Ectodermal cell (in vitro differentiated cells): ENCODE data around the gene ACTMAP.
"Not testable (repeated sequence)": the region's sequence is repeated elsewhere in the genome, so short reads cannot be mapped to it uniquely, and the experiment has no call there.

ENCODE experiments used
- H3K27ac ChIP-seq: 2 replicates; pipeline ENCODE4 v1.7.0; 2013; ENCODE audit warnings: mild to moderate bottlenecking, low read depth, low read length; ENCODE audit not compliant: insufficient read depth, poor library complexity, severe bottlenecking
- H3K27me3 ChIP-seq: 2 replicates; pipeline ENCODE4 v1.7.0; 2013; ENCODE audit warnings: mild to moderate bottlenecking, low read length; ENCODE audit not compliant: insufficient read depth, control insufficient read depth, poor library complexity, severe bottlenecking
- H3K36me3 ChIP-seq: one replicate; pipeline ENCODE4 v1.7.0; 2013; ENCODE audit warnings: low read length; ENCODE audit not compliant: control insufficient read depth, insufficient read depth
- H3K4me1 ChIP-seq: one replicate; pipeline ENCODE4 v1.7.0; 2013; ENCODE audit warnings: low read length; ENCODE audit not compliant: control insufficient read depth, insufficient read depth
- H3K4me3 ChIP-seq: 2 replicates; pipeline ENCODE4 v1.7.0; 2013; ENCODE audit warnings: low read depth, low read length, control low read depth; ENCODE audit not compliant: insufficient read depth
- H3K9me3 ChIP-seq: 2 replicates; pipeline ENCODE4 v1.7.0; 2013; ENCODE audit warnings: mild to moderate bottlenecking, low read length, moderate library complexity; ENCODE audit not compliant: control insufficient read depth
- WGBS, 2 experiments: methylation state at CpG; one replicate each; pipeline ENCODE4 v1.1.7; 2013; ENCODE audit warnings: missing lambda C conversion rate in 2 of 2; 5-methylcytosine and 5-hydroxymethylcytosine counted together

The ACTMAP gene

GRCh38 chr19:40775632-40776022 is 25.4 kb upstream of the ACTMAP start:
- no peaks in the 10 kb centered on the region for H3K4me1 ChIP-seq
- H3K9me3 ChIP-seq, result no peaks in the 10 kb centered on the region
- WGBS, 2 experiments, result 90 to 97% methylated on average over 10 of the region's 10 CpGs
- H3K27ac ChIP-seq, result no peak overlapping the region
- H3K4me3 ChIP-seq, result no peak overlapping the region
- no peaks in the 10 kb centered on the region for H3K36me3 ChIP-seq
- no peaks in the 10 kb centered on the region for H3K27me3 ChIP-seq

GRCh38 chr19:40774916-40775631 is 24.8 kb upstream of the ACTMAP start, which contains the start of gene MIA:
Gene MIA (plus strand): TSS chr19:40775521. CDS start chr19:40775543, 22 bp downstream.
- no peaks in the 10 kb centered on the region for H3K9me3 ChIP-seq
- WGBS, 2 experiments, result 84 to 89% methylated on average over 9 of the region's 9 CpGs
- no peak within 1 kb of the TSS for H3K27ac ChIP-seq
- H3K4me3 ChIP-seq, result no peak within 1 kb of the TSS
- no peaks in the 10 kb centered on the region for H3K4me1 ChIP-seq
- H3K36me3 ChIP-seq, result no peaks in the 10 kb centered on the region
- no peaks in the 10 kb centered on the region for H3K27me3 ChIP-seq

- not testable (repeated sequence) for H3K9me3 ChIP-seq, H3K27ac ChIP-seq, H3K27me3 ChIP-seq, H3K4me3 ChIP-seq, H3K4me1 ChIP-seq, H3K36me3 ChIP-seq
- 94 to 95% methylated on average over 10 of the region's 10 CpGs for WGBS, 2 experiments
Observed at GRCh38 chr19:40771101-40771862, 21.0 kb upstream of the ACTMAP start.

GRCh38 chr19:40768869-40769268 is 18.6 kb upstream of the ACTMAP start:
- WGBS, 2 experiments, result 94 to 95% methylated on average over 5 of the region's 5 CpGs
- Histone ChIP-seq H3K4me1 (no peaks in the 10 kb centered on the region), H3K27ac (no peak overlapping the region), H3K27me3 (no peaks in the 10 kb centered on the region), H3K9me3 (no peaks in the 10 kb centered on the region), H3K36me3 (peaks cover 24% of the 10 kb centered on the region), H3K4me3 (no peak overlapping the region)

- WGBS, 2 experiments, result 94 to 95% methylated on average over 13 of the region's 13 CpGs
Observed at GRCh38 chr19:40766385-40766784, 16.1 kb upstream of the ACTMAP start.

GRCh38 chr19:40763963-40764362 is 13.7 kb upstream of the ACTMAP start:
- H3K36me3 ChIP-seq, result peaks cover 69% of the 10 kb centered on the region
- WGBS, 2 experiments, result 95 to 97% methylated on average over 10 of the region's 10 CpGs
- H3K27ac ChIP-seq, result no peak overlapping the region
- no peaks in the 10 kb centered on the region for H3K4me1 ChIP-seq
- H3K27me3 ChIP-seq, result no peaks in the 10 kb centered on the region
- H3K9me3 ChIP-seq, result no peaks in the 10 kb centered on the region
- no peak overlapping the region for H3K4me3 ChIP-seq

More at GRCh38 chr19:40766385-40766784, 16.1 kb upstream of the ACTMAP start:
- not testable (repeated sequence) for H3K27me3 ChIP-seq, H3K4me3 ChIP-seq, H3K4me1 ChIP-seq, H3K9me3 ChIP-seq, H3K27ac ChIP-seq
- H3K36me3 ChIP-seq, result peaks cover 45% of the 10 kb centered on the region

GRCh38 chr19:40763526-40763925 is 13.2 kb upstream of the ACTMAP start:
- no peak overlapping the region for H3K4me3 ChIP-seq
- H3K36me3 ChIP-seq, result peaks cover 72% of the 10 kb centered on the region
- 94 to 95% methylated on average over 7 of the region's 7 CpGs for WGBS, 2 experiments
- no peaks in the 10 kb centered on the region for H3K27me3 ChIP-seq
- no peaks in the 10 kb centered on the region for H3K9me3 ChIP-seq
- H3K4me1 ChIP-seq, result no peaks in the 10 kb centered on the region
- no peak overlapping the region for H3K27ac ChIP-seq

GRCh38 chr19:40762754-40763470 is 12.6 kb upstream of the ACTMAP start:
- H3K27me3 ChIP-seq, result no peaks in the 10 kb centered on the region
- H3K4me1 ChIP-seq, result no peaks in the 10 kb centered on the region
- no peak overlapping the region for H3K27ac ChIP-seq
- no peak overlapping the region for H3K4me3 ChIP-seq
- no peaks in the 10 kb centered on the region for H3K9me3 ChIP-seq
- WGBS, 2 experiments, result 92 to 96% methylated on average over 16 to 17 of the region's 17 CpGs
- H3K36me3 ChIP-seq, result peaks cover 77% of the 10 kb centered on the region

- H3K4me1 ChIP-seq, result peaks cover 5% of the 10 kb centered on the region
- H3K4me3 ChIP-seq, result no peak overlapping the region
- peaks cover 72% of the 10 kb centered on the region for H3K36me3 ChIP-seq
- no peaks in the 10 kb centered on the region for H3K9me3 ChIP-seq
- no peak overlapping the region for H3K27ac ChIP-seq
- 95 to 96% methylated on average over 13 of the region's 13 CpGs for WGBS, 2 experiments
- H3K27me3 ChIP-seq, result no peaks in the 10 kb centered on the region
Observed at GRCh38 chr19:40759352-40759751, 9.1 kb upstream of the ACTMAP start.

GRCh38 chr19:40758491-40758890 is 8.2 kb upstream of the ACTMAP start:
- Histone ChIP-seq H3K27me3 (no peaks in the 10 kb centered on the region), H3K9me3 (no peaks in the 10 kb centered on the region), H3K4me1 (peaks cover 6% of the 10 kb centered on the region), H3K27ac (no peak overlapping the region), H3K36me3 (peaks cover 70% of the 10 kb centered on the region), H3K4me3 (no peak overlapping the region)
- 91 to 100% methylated on average over 3 of the region's 3 CpGs for WGBS, 2 experiments
